ENCODE measurements around the gene GRID1. TPM values are rescaled to one million over a fixed set of nuclear protein-coding genes. Genes with fewer than 3 reads are reported as not detected.
A peak's percentile ranks its signal among the peaks of the same experiment; 100 is the strongest.

GRID1 gene
- total RNA-seq, 1 donor from 2014 or later: 1.1 TPM

DNA sequence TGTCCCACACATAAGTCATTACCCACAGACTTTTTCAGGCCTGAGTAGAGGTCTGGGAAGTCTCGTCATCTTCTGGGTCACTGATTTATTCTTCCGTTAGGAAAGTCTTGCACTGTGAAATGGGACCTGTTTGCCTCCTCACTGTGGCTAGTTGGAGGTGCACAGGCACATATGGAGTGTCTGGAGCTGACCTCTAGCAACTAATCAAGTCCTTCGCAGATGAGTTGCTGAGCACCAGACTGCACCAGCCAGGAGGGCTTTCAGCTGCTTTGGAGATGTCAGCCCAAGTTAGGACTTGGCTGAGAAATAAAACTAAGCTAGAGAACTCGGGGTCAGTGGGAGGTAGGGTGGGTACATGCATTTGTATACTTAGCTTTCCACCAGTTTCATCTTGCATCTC lies 578.0 kb downstream of the GRID1 start:
- no peak overlapping the region for H3K27ac Mint-ChIP-seq (ENCODE audit: unreplicated experiment)
- DNase-seq (ENCODE audit: low read depth, low spot score): no peak

DNA sequence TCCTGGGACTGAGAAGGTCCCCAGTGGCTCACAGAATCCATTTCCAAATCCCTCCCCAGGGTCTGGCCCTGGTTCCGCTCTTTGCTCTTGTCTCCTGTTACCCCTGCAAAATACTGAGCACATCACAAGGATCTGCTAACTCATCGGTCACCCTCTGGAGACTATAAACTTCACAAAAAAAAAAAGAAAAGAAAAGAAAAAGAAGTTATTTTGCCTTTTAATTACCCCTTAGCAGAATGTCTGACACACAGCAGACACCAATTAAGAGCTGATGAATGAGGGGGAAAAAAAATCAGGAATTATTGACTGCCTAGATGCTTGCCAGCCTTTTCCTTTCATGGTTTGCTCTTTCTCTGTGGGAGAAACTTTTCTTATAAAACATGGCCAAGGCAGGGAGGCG lies 578.7 kb downstream of the GRID1 start:
- no peaks in the 10 kb centered on the region for H3K9me3 Mint-ChIP-seq
- peak overlapping the region; percentile 43 for H3K27ac Mint-ChIP-seq (ENCODE audit: unreplicated experiment)
- H3K4me1 Mint-ChIP-seq: peaks cover 8% of the 10 kb centered on the region
- TF ChIP-seq, protein P1, sequence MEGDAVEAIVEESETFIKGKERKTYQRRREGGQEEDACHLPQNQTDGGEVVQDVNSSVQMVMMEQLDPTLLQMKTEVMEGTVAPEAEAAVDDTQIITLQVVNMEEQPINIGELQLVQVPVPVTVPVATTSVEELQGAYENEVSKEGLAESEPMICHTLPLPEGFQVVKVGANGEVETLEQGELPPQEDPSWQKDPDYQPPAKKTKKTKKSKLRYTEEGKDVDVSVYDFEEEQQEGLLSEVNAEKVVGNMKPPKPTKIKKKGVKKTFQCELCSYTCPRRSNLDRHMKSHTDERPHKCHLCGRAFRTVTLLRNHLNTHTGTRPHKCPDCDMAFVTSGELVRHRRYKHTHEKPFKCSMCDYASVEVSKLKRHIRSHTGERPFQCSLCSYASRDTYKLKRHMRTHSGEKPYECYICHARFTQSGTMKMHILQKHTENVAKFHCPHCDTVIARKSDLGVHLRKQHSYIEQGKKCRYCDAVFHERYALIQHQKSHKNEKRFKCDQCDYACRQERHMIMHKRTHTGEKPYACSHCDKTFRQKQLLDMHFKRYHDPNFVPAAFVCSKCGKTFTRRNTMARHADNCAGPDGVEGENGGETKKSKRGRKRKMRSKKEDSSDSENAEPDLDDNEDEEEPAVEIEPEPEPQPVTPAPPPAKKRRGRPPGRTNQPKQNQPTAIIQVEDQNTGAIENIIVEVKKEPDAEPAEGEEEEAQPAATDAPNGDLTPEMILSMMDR (conservative IDR thresholded peaks at IDR 0.05): no peak
- DNase-seq (ENCODE audit: low read depth, low spot score): no peak
- H3K36me3 Mint-ChIP-seq (ENCODE audit: low read depth): no peaks in the 10 kb centered on the region
- no peak overlapping the region for H3K4me3 Mint-ChIP-seq
- no peaks in the 10 kb centered on the region for H3K27me3 Mint-ChIP-seq (ENCODE audit: low read depth)

More for the DNA sequence above, 578.0 kb downstream of the GRID1 start:
- TF ChIP-seq, protein P1 (conservative IDR thresholded peaks at IDR 0.05): no peak
- Mint-ChIP-seq H3K36me3 (ENCODE audit: low read depth) (no peaks in the 10 kb centered on the region), H3K4me1 (peaks cover 8% of the 10 kb centered on the region), H3K27me3 (ENCODE audit: low read depth) (no peaks in the 10 kb centered on the region), H3K9me3 (no peaks in the 10 kb centered on the region), H3K4me3 (no peak overlapping the region)

DNA sequence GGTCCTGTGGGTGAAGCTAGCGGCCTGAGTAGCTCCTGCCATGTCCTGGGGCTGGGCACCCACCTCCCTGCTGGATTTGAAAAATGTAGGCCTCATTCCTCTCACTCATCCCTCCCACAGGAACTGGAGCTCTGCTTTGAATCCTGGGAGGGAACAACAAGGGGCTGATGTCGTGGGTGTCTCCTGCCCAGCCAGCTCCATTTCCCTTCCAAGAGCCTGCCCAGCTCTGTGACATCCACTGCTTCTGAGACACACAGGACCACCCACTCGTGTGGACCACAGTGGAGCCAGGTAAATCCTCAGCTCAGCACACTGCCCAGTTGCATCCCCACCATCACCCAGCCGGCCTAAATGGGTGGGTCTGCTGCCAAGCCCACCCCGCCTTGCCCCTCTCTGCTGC lies 579.2 kb downstream of the GRID1 start:
- H3K4me1 Mint-ChIP-seq: peaks cover 8% of the 10 kb centered on the region
- H3K27me3 Mint-ChIP-seq (ENCODE audit: low read depth): no peaks in the 10 kb centered on the region
- DNase-seq (ENCODE audit: low read depth, low spot score): no peak
- H3K27ac Mint-ChIP-seq (ENCODE audit: unreplicated experiment): peak overlapping the region; percentile 43
- H3K4me3 Mint-ChIP-seq: no peak overlapping the region
- no peaks in the 10 kb centered on the region for H3K9me3 Mint-ChIP-seq
- TF ChIP-seq, protein P1 (conservative IDR thresholded peaks at IDR 0.05): no peak
- no peaks in the 10 kb centered on the region for H3K36me3 Mint-ChIP-seq (ENCODE audit: low read depth)

DNA sequence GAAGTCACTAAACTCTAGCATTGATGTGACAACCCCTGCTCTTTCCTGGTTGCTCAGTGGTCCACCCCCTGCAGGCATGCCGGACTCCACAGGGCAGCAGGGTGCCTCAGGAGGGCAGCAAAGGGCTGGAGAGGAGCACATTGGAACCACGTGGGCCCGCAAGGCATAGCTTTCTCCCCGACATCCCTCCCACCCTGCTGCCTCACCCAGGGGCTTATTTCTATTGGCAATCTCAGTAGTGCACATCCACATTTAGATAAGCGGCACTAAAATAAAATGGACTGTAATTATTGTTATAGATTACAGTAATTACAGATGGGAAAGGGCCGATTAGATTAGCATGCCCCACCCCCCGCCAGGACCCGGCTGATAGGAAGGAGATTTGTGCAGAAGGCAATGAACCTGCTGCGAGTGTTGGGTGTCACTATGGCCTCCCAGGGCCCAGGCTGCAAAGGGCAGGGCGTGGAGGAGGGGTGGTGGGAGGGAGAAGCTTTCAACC lies 580.1 kb downstream of the GRID1 start:
- no peak overlapping the region for H3K27ac Mint-ChIP-seq (ENCODE audit: unreplicated experiment)
- no peaks in the 10 kb centered on the region for H3K36me3 Mint-ChIP-seq (ENCODE audit: low read depth)
- no peak for DNase-seq (ENCODE audit: low read depth, low spot score)
- no peaks in the 10 kb centered on the region for H3K27me3 Mint-ChIP-seq (ENCODE audit: low read depth)
- H3K4me3 Mint-ChIP-seq: no peak overlapping the region
- H3K4me1 Mint-ChIP-seq: no peaks in the 10 kb centered on the region
- no peaks in the 10 kb centered on the region for H3K9me3 Mint-ChIP-seq
- TF ChIP-seq, protein P1 (conservative IDR thresholded peaks at IDR 0.05): peak; percentile 44

DNA sequence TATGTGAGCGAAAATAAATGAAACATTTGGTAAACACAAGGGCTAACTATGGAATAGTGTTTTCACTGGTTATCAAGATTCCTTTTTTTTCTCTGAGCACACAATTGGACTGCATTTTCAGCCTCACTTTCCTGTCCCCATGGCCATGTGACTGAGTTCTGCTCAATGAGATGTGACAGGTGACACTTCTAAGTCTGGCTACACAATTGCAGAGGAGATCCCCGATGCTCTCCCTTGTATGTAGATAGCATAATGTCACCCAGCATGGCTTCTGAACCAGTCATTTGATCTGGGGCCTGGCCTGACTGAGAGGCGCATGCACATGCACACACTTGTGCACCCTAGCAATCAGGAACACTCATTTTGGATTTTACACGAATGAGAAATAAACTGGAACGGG lies 581.8 kb downstream of the GRID1 start:
- Mint-ChIP-seq H3K27me3 (ENCODE audit: low read depth) (no peaks in the 10 kb centered on the region), H3K9me3 (no peaks in the 10 kb centered on the region), H3K4me1 (no peaks in the 10 kb centered on the region), H3K36me3 (ENCODE audit: low read depth) (no peaks in the 10 kb centered on the region), H3K27ac (ENCODE audit: unreplicated experiment) (no peak overlapping the region), H3K4me3 (no peak overlapping the region)
- no peak for DNase-seq (ENCODE audit: low read depth, low spot score)
- TF ChIP-seq, protein P1 (conservative IDR thresholded peaks at IDR 0.05): no peak

Measured in neural crest cell (in vitro differentiated cells).